Measurements from ENCODE around the gene CRY1.

Gene CRY1

DNA sequence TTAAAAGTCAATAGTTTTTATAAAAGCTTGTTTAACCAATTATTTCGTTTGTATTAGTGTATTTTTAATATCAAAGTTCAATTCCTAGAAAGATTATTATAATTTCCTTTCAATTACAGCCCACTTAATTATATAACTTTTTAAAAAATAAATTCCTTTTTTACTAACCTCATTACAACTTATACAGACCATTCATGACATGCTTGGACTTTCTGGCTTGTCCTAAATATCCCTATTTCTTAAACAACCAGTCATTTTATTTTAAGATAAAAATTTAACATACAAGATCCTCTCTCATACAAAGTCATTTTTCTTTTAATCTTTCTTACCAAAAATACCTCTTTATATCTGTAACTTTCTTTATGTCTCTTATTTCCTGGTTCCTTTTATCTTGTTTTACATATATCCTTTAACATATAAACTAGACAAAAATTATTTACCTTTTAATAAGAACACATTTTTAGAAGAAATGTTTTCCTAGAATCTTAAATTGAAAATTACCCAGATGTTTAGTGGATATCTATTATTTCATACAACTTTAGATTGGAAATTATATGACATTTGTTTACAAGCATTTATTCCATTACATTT is 148.0 kb downstream of the CRY1 start:
- DNase-seq (ENCODE audit: low read depth, low spot score): no peak
- in situ Hi-C loops (cut with HindIII; ENCODE audit: low sequenced_read_pairs): no loop called here
- TF ChIP-seq, protein P1, sequence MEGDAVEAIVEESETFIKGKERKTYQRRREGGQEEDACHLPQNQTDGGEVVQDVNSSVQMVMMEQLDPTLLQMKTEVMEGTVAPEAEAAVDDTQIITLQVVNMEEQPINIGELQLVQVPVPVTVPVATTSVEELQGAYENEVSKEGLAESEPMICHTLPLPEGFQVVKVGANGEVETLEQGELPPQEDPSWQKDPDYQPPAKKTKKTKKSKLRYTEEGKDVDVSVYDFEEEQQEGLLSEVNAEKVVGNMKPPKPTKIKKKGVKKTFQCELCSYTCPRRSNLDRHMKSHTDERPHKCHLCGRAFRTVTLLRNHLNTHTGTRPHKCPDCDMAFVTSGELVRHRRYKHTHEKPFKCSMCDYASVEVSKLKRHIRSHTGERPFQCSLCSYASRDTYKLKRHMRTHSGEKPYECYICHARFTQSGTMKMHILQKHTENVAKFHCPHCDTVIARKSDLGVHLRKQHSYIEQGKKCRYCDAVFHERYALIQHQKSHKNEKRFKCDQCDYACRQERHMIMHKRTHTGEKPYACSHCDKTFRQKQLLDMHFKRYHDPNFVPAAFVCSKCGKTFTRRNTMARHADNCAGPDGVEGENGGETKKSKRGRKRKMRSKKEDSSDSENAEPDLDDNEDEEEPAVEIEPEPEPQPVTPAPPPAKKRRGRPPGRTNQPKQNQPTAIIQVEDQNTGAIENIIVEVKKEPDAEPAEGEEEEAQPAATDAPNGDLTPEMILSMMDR (IDR thresholded peaks at IDR 0.05; ENCODE audit: low read depth, low read length): no peak
- H3K4me3 ChIP-seq (ENCODE audit: low read depth, low read length): no peak overlapping the region

DNA sequence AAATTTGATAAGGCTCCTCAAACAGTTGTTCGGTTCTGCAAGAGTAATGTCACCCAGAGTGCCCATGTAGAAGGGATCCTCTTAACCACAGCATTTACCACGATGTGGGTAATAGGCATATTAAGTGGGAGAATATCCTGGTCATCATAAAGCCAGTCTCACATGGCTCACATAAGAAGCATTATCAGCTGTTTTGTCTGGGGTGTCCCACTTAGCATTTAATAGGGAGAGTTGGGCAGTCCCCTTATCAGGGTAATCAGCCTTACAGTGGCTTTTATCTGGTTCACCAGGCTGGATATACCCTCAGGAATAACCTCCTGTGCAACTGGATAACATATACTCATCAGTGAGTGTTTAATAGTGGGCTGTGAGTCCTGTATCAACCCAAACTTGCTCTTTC is 150.6 kb downstream of the CRY1 start:
- DNase-seq (ENCODE audit: low read depth, low spot score): no peak
- H3K4me3 ChIP-seq (ENCODE audit: low read depth, low read length): no peak overlapping the region
- in situ Hi-C loops (cut with HindIII; ENCODE audit: low sequenced_read_pairs): no loop called here

DNA sequence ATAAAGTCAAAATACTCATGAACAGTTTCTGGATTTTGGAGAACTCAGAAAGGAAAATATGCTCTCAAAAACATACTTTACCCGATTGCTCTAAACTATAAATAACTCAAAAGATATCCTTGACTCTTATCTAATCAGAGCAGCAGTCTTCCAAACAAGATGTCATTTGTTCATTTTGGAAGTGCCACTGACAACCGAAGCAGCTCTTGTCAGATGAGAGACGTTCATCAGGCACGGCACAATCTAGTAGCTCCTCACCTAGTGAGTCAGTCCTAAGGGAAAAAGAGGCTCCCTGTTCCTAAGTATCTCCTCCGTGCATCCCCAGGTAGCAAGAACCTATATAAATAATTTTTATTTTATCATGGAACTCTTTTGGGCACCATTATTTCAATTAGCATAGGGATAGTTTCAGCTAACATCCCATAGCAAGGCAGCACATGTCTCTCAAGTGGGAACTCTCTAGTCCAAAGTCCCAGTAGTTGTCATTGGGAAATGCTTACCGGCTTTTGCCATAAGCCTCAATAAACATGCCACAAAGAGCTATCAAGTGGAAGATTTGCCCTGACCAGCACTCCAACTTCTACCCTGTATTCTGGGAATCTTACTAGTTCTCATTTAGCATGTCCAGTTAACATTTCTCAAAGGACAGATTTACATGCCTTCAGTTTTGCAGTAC is 151.7 kb downstream of the CRY1 start:
- no peak overlapping the region for H3K4me3 ChIP-seq (ENCODE audit: low read depth, low read length)
- TF ChIP-seq, protein P1 (IDR thresholded peaks at IDR 0.05; ENCODE audit: low read depth, low read length): no peak
- no peak for DNase-seq (ENCODE audit: low read depth, low spot score)
- in situ Hi-C loops (cut with HindIII; ENCODE audit: low sequenced_read_pairs): no loop called here

More for the DNA sequence above, 150.6 kb downstream of the CRY1 start:
- TF ChIP-seq, protein P1 (IDR thresholded peaks at IDR 0.05; ENCODE audit: low read depth, low read length): no peak
